ENCODE data around the gene DENND1A. TPM values are rescaled to one million over a fixed set of nuclear protein-coding genes. Genes with fewer than 3 reads are reported as not detected.

Gene DENND1A
- total and polyA plus RNA-seq, 8 donors = 4.4 to 109 (median 21.4) TPM

GRCh38 chr9:123522251-123522650, 407.7 kb downstream of the DENND1A start:
- no peaks in the 10 kb centered on the region for H3K27me3 ChIP-seq
- H3K4me1 ChIP-seq = no peaks in the 10 kb centered on the region
- H3K4me3 ChIP-seq = no peak overlapping the region
- H3K9me3 ChIP-seq = no peaks in the 10 kb centered on the region
- DNase-seq = no peak
- TF ChIP-seq CTCF (IDR thresholded peaks at IDR 0.05) (no peak), EP300 (IDR thresholded peaks at IDR 0.05) (no peak), POLR2AphosphoS5 (IDR thresholded peaks at IDR 0.05) (no peak), POLR2A (IDR thresholded peaks at IDR 0.05) (no peak)
- no peak overlapping the region for H3K27ac ChIP-seq
- intact Hi-C loops (cut with DNase I; ENCODE audit: low total_unique reads) = no loop called here
- no peaks in the 10 kb centered on the region for H3K36me3 ChIP-seq
- WGBS, 5 donors = 86 to 92% (median 92%) methylated on average over 2 of the region's 2 CpGs

- Histone ChIP-seq H3K27me3 (no peaks in the 10 kb centered on the region), H3K4me3 (no peak overlapping the region), H3K36me3 (peaks cover 0 to 2% (median 0%) of the 10 kb centered on the region in 4 donors), H3K9me3 (no peaks in the 10 kb centered on the region), H3K4me1 (no peaks in the 10 kb centered on the region), H3K27ac (no peak overlapping the region)
- no peak for DNase-seq
- TF ChIP-seq POLR2A (IDR thresholded peaks at IDR 0.05) (no peak), CTCF (IDR thresholded peaks at IDR 0.05) (no peak), EP300 (IDR thresholded peaks at IDR 0.05) (no peak), POLR2AphosphoS5 (IDR thresholded peaks at IDR 0.05) (no peak)
- intact Hi-C loops (cut with DNase I; ENCODE audit: low total_unique reads) = no loop called here
- WGBS, 5 donors = 47 to 71% (median 60%) methylated on average over 1 of the region's 1 CpG
Observed at GRCh38 chr9:123518338-123518737, 411.6 kb downstream of the DENND1A start.

GRCh38 chr9:123517512-123517911, 412.4 kb downstream of the DENND1A start:
- intact Hi-C loops (cut with DNase I; ENCODE audit: low total_unique reads) = no loop called here
- Histone ChIP-seq H3K27me3 (no peaks in the 10 kb centered on the region), H3K4me1 (no peaks in the 10 kb centered on the region), H3K27ac (no peak overlapping the region), H3K4me3 (no peak overlapping the region), H3K36me3 (peaks cover 0 to 5% (median 0%) of the 10 kb centered on the region in 4 donors), H3K9me3 (no peaks in the 10 kb centered on the region)
- 94 to 100% (median 98%) methylated on average over 4 of the region's 4 CpGs for WGBS, 5 donors
- DNase-seq = no peak
- TF ChIP-seq CTCF (IDR thresholded peaks at IDR 0.05) (no peak), POLR2A (IDR thresholded peaks at IDR 0.05) (no peak), POLR2AphosphoS5 (IDR thresholded peaks at IDR 0.05) (no peak), EP300 (IDR thresholded peaks at IDR 0.05) (no peak)

GRCh38 chr9:123514766-123515165, 415.2 kb downstream of the DENND1A start:
- 87 to 95% (median 93%) methylated on average over 4 of the region's 4 CpGs for WGBS, 5 donors
- Histone ChIP-seq H3K27ac (no peak overlapping the region), H3K36me3 (peaks cover 0 to 5% (median 0%) of the 10 kb centered on the region in 4 donors), H3K4me1 (no peaks in the 10 kb centered on the region), H3K27me3 (no peaks in the 10 kb centered on the region), H3K4me3 (no peak overlapping the region), H3K9me3 (no peaks in the 10 kb centered on the region)
- TF ChIP-seq POLR2A (IDR thresholded peaks at IDR 0.05) = no peak
- no peak for TF ChIP-seq EP300 (IDR thresholded peaks at IDR 0.05)
- TF ChIP-seq CTCF (IDR thresholded peaks at IDR 0.05) = no peak
- TF ChIP-seq POLR2AphosphoS5 (IDR thresholded peaks at IDR 0.05) = no peak
- intact Hi-C loops (cut with DNase I; ENCODE audit: low total_unique reads) = no loop called here
- no peak for DNase-seq
